HG03025 (cell line): ENCODE data around the gene PJA2.

ENCODE experiments used
- ATAC-seq: cut with Tn5 transposase; IDR thresholded peaks from one replicate; pipeline ENCODE4 v1.9.1; 2021; ENCODE audit warnings: mild to moderate bottlenecking, moderate library complexity; ENCODE audit not compliant: unreplicated experiment, low FRiP score

PJA2 gene

GRCh38 chr5:109351988-109352864 is 57.5 kb downstream of the PJA2 start:
- no peak for ATAC-seq

GRCh38 chr5:109350537-109351270 is 59.1 kb downstream of the PJA2 start:
- ATAC-seq = no peak

GRCh38 chr5:109349388-109349787 is 60.4 kb downstream of the PJA2 start:
- ATAC-seq = no peak

- no peak for ATAC-seq
Observed at GRCh38 chr5:109347252-109347888, 62.4 kb downstream of the PJA2 start.

GRCh38 chr5:109345699-109346098 is 64.1 kb downstream of the PJA2 start:
- no peak for ATAC-seq

GRCh38 chr5:109340351-109340750 is 69.4 kb downstream of the PJA2 start:
- ATAC-seq = no peak

GRCh38 chr5:109335114-109335513 is 74.7 kb downstream of the PJA2 start:
- ATAC-seq = no peak

- no peak for ATAC-seq
Observed at GRCh38 chr5:109334056-109334455, 75.7 kb downstream of the PJA2 start.

- ATAC-seq = no peak
Observed at GRCh38 chr5:109329333-109330237, 80.2 kb downstream of the PJA2 start.

GRCh38 chr5:109328626-109329025 is 81.1 kb downstream of the PJA2 start:
- no peak for ATAC-seq

- ATAC-seq = no peak
Observed at GRCh38 chr5:109327570-109327969, 82.2 kb downstream of the PJA2 start.

GRCh38 chr5:109326919-109327318 is 82.9 kb downstream of the PJA2 start:
- ATAC-seq = no peak

- ATAC-seq = no peak
Observed at GRCh38 chr5:109325456-109325855, 84.3 kb downstream of the PJA2 start.

- no peak for ATAC-seq
Observed at GRCh38 chr5:109324931-109325330, 84.8 kb downstream of the PJA2 start.

- ATAC-seq = no peak
Observed at GRCh38 chr5:109324351-109324750, 85.4 kb downstream of the PJA2 start.

GRCh38 chr5:109322694-109323093 is 87.1 kb downstream of the PJA2 start:
- ATAC-seq = no peak

GRCh38 chr5:109319351-109319750 is 90.4 kb downstream of the PJA2 start:
- no peak for ATAC-seq

GRCh38 chr5:109318455-109319108 is 91.2 kb downstream of the PJA2 start:
- ATAC-seq = no peak

- ATAC-seq = no peak
Observed at GRCh38 chr5:109316634-109317033, 93.1 kb downstream of the PJA2 start.

GRCh38 chr5:109315245-109315644 is 94.5 kb downstream of the PJA2 start:
- ATAC-seq = no peak
